Liver (tissue), 9 donors: ENCODE results near the gene CLTRN. TPM values are rescaled to one million over a fixed set of nuclear protein-coding genes. Genes with fewer than 3 reads are reported as not detected.

Source experiments
- DNase-seq: peaks from one replicate; pipeline ENCODE4 v3.0.0-alpha.2; 2017; ENCODE audit warnings: low spot score
- H3K27ac ChIP-seq, 2 donors: one replicate each; pipeline ENCODE4 v1.7.0; 2013; ENCODE audit warnings: inconsistent platforms in 2 of 2, low read length in 2 of 2, control low read depth in 1 of 2, low read depth in 1 of 2, mild to moderate bottlenecking in 1 of 2
- H3K27me3 ChIP-seq, 4 donors: one replicate each; pipeline versions ENCODE4 v1.6.1 to v1.7.0; 2013; ENCODE audit warnings: low read length in 3 of 4, inconsistent platforms in 1 of 4, mild to moderate bottlenecking in 1 of 4, moderate library complexity in 1 of 4; ENCODE audit not compliant: control insufficient read depth in 4 of 4, insufficient read depth in 4 of 4
- H3K36me3 ChIP-seq, 4 donors: one replicate each; pipeline versions ENCODE4 v1.6.1 to v1.7.0; 2013; ENCODE audit warnings: low read length in 3 of 4, mild to moderate bottlenecking in 3 of 4, low read depth in 1 of 4, moderate library complexity in 1 of 4; ENCODE audit not compliant: control insufficient read depth in 4 of 4, insufficient read depth in 3 of 4
- H3K4me1 ChIP-seq, 4 donors: one replicate each; pipeline versions ENCODE4 v1.6.1 to v1.7.0; 2013; ENCODE audit warnings: low read length in 3 of 4, mild to moderate bottlenecking in 3 of 4, moderate library complexity in 1 of 4; ENCODE audit not compliant: control insufficient read depth in 4 of 4, insufficient read depth in 4 of 4
- H3K4me3 ChIP-seq, 3 donors: one replicate each; pipeline versions ENCODE4 v1.6.1 to v1.7.0; 2013; ENCODE audit warnings: low read length in 3 of 3, control low read depth in 1 of 3, low read depth in 1 of 3, mild to moderate bottlenecking in 1 of 3
- H3K9ac ChIP-seq, 2 donors: one replicate each; pipeline ENCODE4 v1.7.0; 2013; ENCODE audit warnings: low read length in 2 of 2, mild to moderate bottlenecking in 2 of 2, moderate library complexity in 2 of 2, control low read depth in 1 of 2, low read depth in 1 of 2
- H3K9me3 ChIP-seq, 4 donors: one replicate each; pipeline versions ENCODE4 v1.6.1 to v1.7.0; 2013; ENCODE audit warnings: low read length in 3 of 4; ENCODE audit not compliant: control insufficient read depth in 4 of 4
- EGR1 ChIP-seq, 2 donors: IDR thresholded peaks; 2 replicates each; pipeline ENCODE4 v1.6.1; 2016 to 2018; ENCODE audit warnings: antibody characterized with exemption in 2 of 2, low read depth in 2 of 2
- FOXA1 ChIP-seq: IDR thresholded peaks from 2 replicates; pipeline ENCODE4 v1.6.1; 2016; ENCODE audit warnings: antibody characterized with exemption
- FOXA2 ChIP-seq: IDR thresholded peaks from 2 replicates; pipeline ENCODE4 v1.6.1; 2016; ENCODE audit warnings: antibody characterized with exemption
- GABPA ChIP-seq, 2 donors: IDR thresholded peaks in 1 of 2; conservative IDR thresholded peaks in 1 of 2; 2 replicates each; pipeline ENCODE4 v1.6.1; 2016; ENCODE audit warnings: antibody characterized with exemption in 2 of 2, mild to moderate bottlenecking in 1 of 2, moderate library complexity in 1 of 2
- HNF4A ChIP-seq, 2 donors: conservative IDR thresholded peaks; 2 replicates each; pipeline ENCODE4 v1.6.1; 2016; ENCODE audit warnings: antibody characterized with exemption in 2 of 2, mild to moderate bottlenecking in 2 of 2
- HNF4G ChIP-seq: IDR thresholded peaks from 2 replicates; pipeline ENCODE4 v1.6.1; 2016; ENCODE audit warnings: antibody characterized with exemption
- JUND ChIP-seq, 2 donors: IDR thresholded peaks; 2 replicates each; pipeline ENCODE4 v1.6.1; 2016; ENCODE audit warnings: antibody characterized with exemption in 2 of 2
- RAD21 ChIP-seq, 2 donors: IDR thresholded peaks; 2 replicates each; pipeline ENCODE4 v1.6.1; 2016; ENCODE audit warnings: antibody characterized with exemption in 2 of 2, mild to moderate bottlenecking in 2 of 2
- SP1 ChIP-seq: IDR thresholded peaks from 2 replicates; pipeline ENCODE4 v1.6.1; 2018; ENCODE audit warnings: antibody characterized with exemption, mild to moderate bottlenecking
- TAF1 ChIP-seq: conservative IDR thresholded peaks from 2 replicates; pipeline ENCODE4 v1.6.1; 2016; ENCODE audit warnings: antibody characterized with exemption, mild to moderate bottlenecking
- YY1 ChIP-seq: IDR thresholded peaks from 2 replicates; pipeline ENCODE4 v1.6.1; 2016; ENCODE audit warnings: antibody characterized with exemption, mild to moderate bottlenecking
- WGBS: extraction: QIAGEN DNeasy Blood & Tissue Kit; methylation state at CpG from one replicate; pipeline ENCODE4 v1.1.7; 2013; 5-methylcytosine and 5-hydroxymethylcytosine counted together
- polyA plus RNA-seq, 2 donors: library from polyadenylated mRNA; stranded (reverse) in 1 of 2; unstranded in 1 of 2; fragments of 200-250 nt in 1 of 2; fragments of >200 nt in 1 of 2; fragmentation: Nextera tagmentation in 1 of 2; extraction: Ambion mirVana in 1 of 2; gene quantifications; one replicate each; pipeline versions ENCODE4 v1.2.1 to v1.2.3, GENCODE V29; 2013 to 2015
- total RNA-seq, 2 donors: library from RNA; depleted of rRNA; stranded (reverse); fragments of >200 nt; gene quantifications; one replicate each; pipeline ENCODE4 v1.2.3, GENCODE V29; 2014
- TF ChIP-seq, protein P1 (sequence below): IDR thresholded peaks from 2 replicates; pipeline ENCODE4 v1.6.1; 2016; ENCODE audit warnings: antibody characterized with exemption, mild to moderate bottlenecking
- TF ChIP-seq, protein P2 (sequence below): IDR thresholded peaks from 2 replicates; pipeline ENCODE4 v1.6.1; 2016; ENCODE audit warnings: antibody characterized with exemption
- TF ChIP-seq, protein P3 (sequence below): fragments of 150-350 bp; IDR thresholded peaks from 2 replicates; pipeline ENCODE4 v1.5.1; 2017; ENCODE audit warnings: improper control_type of control experiment, low read depth, low read length; ENCODE audit not compliant: missing input control
- TF ChIP-seq, protein P4 (sequence below): IDR thresholded peaks from 2 replicates; pipeline ENCODE4 v1.6.1; 2016; ENCODE audit warnings: antibody characterized with exemption
- donor health status: healthy.
- donor health status: healthy.
- donor health status: healthy.
- donor health status: healthy.
- donor health status: healthy.

CLTRN gene
- total and polyA plus RNA-seq, 4 donors = 1.5 to 11.0 (median 5.0) TPM

DNA sequence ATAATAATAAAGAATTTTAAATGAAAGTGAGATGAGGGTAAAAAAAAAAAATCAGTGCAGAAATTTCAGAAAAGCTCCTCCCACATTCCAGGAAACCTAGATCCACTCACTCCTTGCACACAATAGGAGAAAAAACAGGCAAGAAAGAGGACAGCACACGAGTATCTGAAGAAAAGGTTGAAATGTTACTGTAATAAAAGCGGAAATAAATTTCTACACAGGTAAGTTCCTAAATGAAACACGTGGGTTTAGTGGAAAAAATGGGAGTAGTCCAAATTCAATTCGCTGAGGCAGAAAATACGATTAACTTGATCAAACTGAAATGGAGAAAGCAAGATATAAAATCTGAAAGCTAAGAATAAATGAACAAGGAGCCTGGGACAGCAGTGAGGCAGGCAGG, 61.8 kb downstream of the CLTRN start:
- H3K27me3 ChIP-seq = peaks cover 0 to 2% (median 0%) of the 10 kb centered on the region in 4 donors
- H3K36me3 ChIP-seq = no peaks in the 10 kb centered on the region
- H3K9me3 ChIP-seq = no peaks in the 10 kb centered on the region
- 88% methylated on average over 5 of the region's 5 CpGs for WGBS
- no peaks in the 10 kb centered on the region for H3K4me1 ChIP-seq
- H3K9ac ChIP-seq = no peak overlapping the region
- no peak overlapping the region for H3K27ac ChIP-seq
- no peak overlapping the region for H3K4me3 ChIP-seq
- no peak for DNase-seq
- TF ChIP-seq, protein P1, sequence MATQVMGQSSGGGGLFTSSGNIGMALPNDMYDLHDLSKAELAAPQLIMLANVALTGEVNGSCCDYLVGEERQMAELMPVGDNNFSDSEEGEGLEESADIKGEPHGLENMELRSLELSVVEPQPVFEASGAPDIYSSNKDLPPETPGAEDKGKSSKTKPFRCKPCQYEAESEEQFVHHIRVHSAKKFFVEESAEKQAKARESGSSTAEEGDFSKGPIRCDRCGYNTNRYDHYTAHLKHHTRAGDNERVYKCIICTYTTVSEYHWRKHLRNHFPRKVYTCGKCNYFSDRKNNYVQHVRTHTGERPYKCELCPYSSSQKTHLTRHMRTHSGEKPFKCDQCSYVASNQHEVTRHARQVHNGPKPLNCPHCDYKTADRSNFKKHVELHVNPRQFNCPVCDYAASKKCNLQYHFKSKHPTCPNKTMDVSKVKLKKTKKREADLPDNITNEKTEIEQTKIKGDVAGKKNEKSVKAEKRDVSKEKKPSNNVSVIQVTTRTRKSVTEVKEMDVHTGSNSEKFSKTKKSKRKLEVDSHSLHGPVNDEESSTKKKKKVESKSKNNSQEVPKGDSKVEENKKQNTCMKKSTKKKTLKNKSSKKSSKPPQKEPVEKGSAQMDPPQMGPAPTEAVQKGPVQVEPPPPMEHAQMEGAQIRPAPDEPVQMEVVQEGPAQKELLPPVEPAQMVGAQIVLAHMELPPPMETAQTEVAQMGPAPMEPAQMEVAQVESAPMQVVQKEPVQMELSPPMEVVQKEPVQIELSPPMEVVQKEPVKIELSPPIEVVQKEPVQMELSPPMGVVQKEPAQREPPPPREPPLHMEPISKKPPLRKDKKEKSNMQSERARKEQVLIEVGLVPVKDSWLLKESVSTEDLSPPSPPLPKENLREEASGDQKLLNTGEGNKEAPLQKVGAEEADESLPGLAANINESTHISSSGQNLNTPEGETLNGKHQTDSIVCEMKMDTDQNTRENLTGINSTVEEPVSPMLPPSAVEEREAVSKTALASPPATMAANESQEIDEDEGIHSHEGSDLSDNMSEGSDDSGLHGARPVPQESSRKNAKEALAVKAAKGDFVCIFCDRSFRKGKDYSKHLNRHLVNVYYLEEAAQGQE = no peak
- no peak for TF ChIP-seq FOXA1
- TF ChIP-seq, protein P2, sequence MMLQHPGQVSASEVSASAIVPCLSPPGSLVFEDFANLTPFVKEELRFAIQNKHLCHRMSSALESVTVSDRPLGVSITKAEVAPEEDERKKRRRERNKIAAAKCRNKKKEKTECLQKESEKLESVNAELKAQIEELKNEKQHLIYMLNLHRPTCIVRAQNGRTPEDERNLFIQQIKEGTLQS = no peak
- no peak for TF ChIP-seq SP1
- TF ChIP-seq, protein P3, sequence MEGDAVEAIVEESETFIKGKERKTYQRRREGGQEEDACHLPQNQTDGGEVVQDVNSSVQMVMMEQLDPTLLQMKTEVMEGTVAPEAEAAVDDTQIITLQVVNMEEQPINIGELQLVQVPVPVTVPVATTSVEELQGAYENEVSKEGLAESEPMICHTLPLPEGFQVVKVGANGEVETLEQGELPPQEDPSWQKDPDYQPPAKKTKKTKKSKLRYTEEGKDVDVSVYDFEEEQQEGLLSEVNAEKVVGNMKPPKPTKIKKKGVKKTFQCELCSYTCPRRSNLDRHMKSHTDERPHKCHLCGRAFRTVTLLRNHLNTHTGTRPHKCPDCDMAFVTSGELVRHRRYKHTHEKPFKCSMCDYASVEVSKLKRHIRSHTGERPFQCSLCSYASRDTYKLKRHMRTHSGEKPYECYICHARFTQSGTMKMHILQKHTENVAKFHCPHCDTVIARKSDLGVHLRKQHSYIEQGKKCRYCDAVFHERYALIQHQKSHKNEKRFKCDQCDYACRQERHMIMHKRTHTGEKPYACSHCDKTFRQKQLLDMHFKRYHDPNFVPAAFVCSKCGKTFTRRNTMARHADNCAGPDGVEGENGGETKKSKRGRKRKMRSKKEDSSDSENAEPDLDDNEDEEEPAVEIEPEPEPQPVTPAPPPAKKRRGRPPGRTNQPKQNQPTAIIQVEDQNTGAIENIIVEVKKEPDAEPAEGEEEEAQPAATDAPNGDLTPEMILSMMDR = no peak
- TF ChIP-seq RAD21 (IDR thresholded peaks at IDR 0.05) = no peak
- no peak for TF ChIP-seq TAF1
- no peak for TF ChIP-seq HNF4G
- no peak for TF ChIP-seq HNF4A (conservative IDR thresholded peaks at IDR 0.05)
- no peak for TF ChIP-seq FOXA2
- no peak for TF ChIP-seq JUND (IDR thresholded peaks at IDR 0.05)
- TF ChIP-seq GABPA (IDR thresholded peaks at IDR 0.05 in 1 of 2, conservative IDR thresholded peaks at IDR 0.05 in 1 of 2) = no peak
- no peak for TF ChIP-seq EGR1 (IDR thresholded peaks at IDR 0.05; ENCODE audit: low read depth in 2 of 2)

DNA sequence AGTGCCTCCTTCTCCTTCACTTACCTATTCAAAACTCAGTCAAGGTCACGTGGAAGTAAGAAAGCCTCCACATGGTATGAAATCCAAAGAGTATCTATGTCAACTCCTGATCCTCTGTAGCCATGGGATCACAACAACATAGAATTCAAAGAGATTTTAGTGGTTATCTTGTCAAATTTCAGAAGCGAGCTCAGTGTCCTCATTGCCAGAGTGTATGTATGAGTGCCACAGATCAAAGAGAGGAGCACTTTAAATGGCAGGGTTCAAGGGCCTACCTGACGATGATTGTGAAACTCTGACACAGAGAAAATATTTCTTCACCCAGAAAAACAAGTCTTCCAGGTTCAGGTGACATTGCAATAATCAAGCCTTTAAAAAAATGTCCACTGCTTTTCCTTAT, 62.7 kb downstream of the CLTRN start:
- Histone ChIP-seq H3K36me3 (no peaks in the 10 kb centered on the region), H3K27me3 (peaks cover 0 to 2% (median 0%) of the 10 kb centered on the region in 4 donors), H3K9ac (no peak overlapping the region), H3K9me3 (no peaks in the 10 kb centered on the region), H3K4me1 (no peaks in the 10 kb centered on the region), H3K4me3 (no peak overlapping the region), H3K27ac (no peak overlapping the region)
- 63% methylated on average over 3 of the region's 3 CpGs for WGBS
- TF ChIP-seq SP1 = no peak
- TF ChIP-seq, protein P4, sequence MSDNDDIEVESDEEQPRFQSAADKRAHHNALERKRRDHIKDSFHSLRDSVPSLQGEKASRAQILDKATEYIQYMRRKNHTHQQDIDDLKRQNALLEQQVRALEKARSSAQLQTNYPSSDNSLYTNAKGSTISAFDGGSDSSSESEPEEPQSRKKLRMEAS = peak; percentile 14
- TF ChIP-seq HNF4A (conservative IDR thresholded peaks at IDR 0.05) = peak; percentile 12 to 28
- TF ChIP-seq YY1 = no peak
- no peak for DNase-seq
